Liver (tissue), 9 donors: ENCODE data around the gene LSM3. TPM values are rescaled to one million over a fixed set of nuclear protein-coding genes. Genes with fewer than 3 reads are reported as not detected.

Experiments
- DNase-seq: peaks from one replicate; pipeline ENCODE4 v3.0.0-alpha.2; 2017; ENCODE audit warnings: low spot score
- H3K27ac ChIP-seq, 2 donors: one replicate each; pipeline ENCODE4 v1.7.0; 2013; ENCODE audit warnings: inconsistent platforms in 2 of 2, low read length in 2 of 2, control low read depth in 1 of 2, low read depth in 1 of 2, mild to moderate bottlenecking in 1 of 2
- H3K27me3 ChIP-seq, 4 donors: one replicate each; pipeline versions ENCODE4 v1.6.1 to v1.7.0; 2013; ENCODE audit warnings: low read length in 3 of 4, inconsistent platforms in 1 of 4, mild to moderate bottlenecking in 1 of 4, moderate library complexity in 1 of 4; ENCODE audit not compliant: control insufficient read depth in 4 of 4, insufficient read depth in 4 of 4
- H3K36me3 ChIP-seq, 4 donors: one replicate each; pipeline versions ENCODE4 v1.6.1 to v1.7.0; 2013; ENCODE audit warnings: low read length in 3 of 4, mild to moderate bottlenecking in 3 of 4, low read depth in 1 of 4, moderate library complexity in 1 of 4; ENCODE audit not compliant: control insufficient read depth in 4 of 4, insufficient read depth in 3 of 4
- H3K4me1 ChIP-seq, 4 donors: one replicate each; pipeline versions ENCODE4 v1.6.1 to v1.7.0; 2013; ENCODE audit warnings: low read length in 3 of 4, mild to moderate bottlenecking in 3 of 4, moderate library complexity in 1 of 4; ENCODE audit not compliant: control insufficient read depth in 4 of 4, insufficient read depth in 4 of 4
- H3K4me3 ChIP-seq, 3 donors: one replicate each; pipeline versions ENCODE4 v1.6.1 to v1.7.0; 2013; ENCODE audit warnings: low read length in 3 of 3, control low read depth in 1 of 3, low read depth in 1 of 3, mild to moderate bottlenecking in 1 of 3
- H3K9ac ChIP-seq, 2 donors: one replicate each; pipeline ENCODE4 v1.7.0; 2013; ENCODE audit warnings: low read length in 2 of 2, mild to moderate bottlenecking in 2 of 2, moderate library complexity in 2 of 2, control low read depth in 1 of 2, low read depth in 1 of 2
- H3K9me3 ChIP-seq, 4 donors: one replicate each; pipeline versions ENCODE4 v1.6.1 to v1.7.0; 2013; ENCODE audit warnings: low read length in 3 of 4; ENCODE audit not compliant: control insufficient read depth in 4 of 4
- ATF3 ChIP-seq: IDR thresholded peaks from 2 replicates; pipeline ENCODE4 v1.6.1; 2016; ENCODE audit warnings: antibody characterized with exemption
- CTCF ChIP-seq: fragments of 150-350 bp; IDR thresholded peaks from 2 replicates; pipeline ENCODE4 v1.5.1; 2017; ENCODE audit warnings: improper control_type of control experiment, low read depth, low read length; ENCODE audit not compliant: missing input control
- EGR1 ChIP-seq, 2 donors: IDR thresholded peaks; 2 replicates each; pipeline ENCODE4 v1.6.1; 2016 to 2018; ENCODE audit warnings: antibody characterized with exemption in 2 of 2, low read depth in 2 of 2
- FOXA1 ChIP-seq: IDR thresholded peaks from 2 replicates; pipeline ENCODE4 v1.6.1; 2016; ENCODE audit warnings: antibody characterized with exemption
- FOXA2 ChIP-seq: IDR thresholded peaks from 2 replicates; pipeline ENCODE4 v1.6.1; 2016; ENCODE audit warnings: antibody characterized with exemption
- GABPA ChIP-seq, 2 donors: IDR thresholded peaks in 1 of 2; conservative IDR thresholded peaks in 1 of 2; 2 replicates each; pipeline ENCODE4 v1.6.1; 2016; ENCODE audit warnings: antibody characterized with exemption in 2 of 2, mild to moderate bottlenecking in 1 of 2, moderate library complexity in 1 of 2
- HNF4A ChIP-seq, 2 donors: conservative IDR thresholded peaks; 2 replicates each; pipeline ENCODE4 v1.6.1; 2016; ENCODE audit warnings: antibody characterized with exemption in 2 of 2, mild to moderate bottlenecking in 2 of 2
- HNF4G ChIP-seq: IDR thresholded peaks from 2 replicates; pipeline ENCODE4 v1.6.1; 2016; ENCODE audit warnings: antibody characterized with exemption
- JUND ChIP-seq, 2 donors: IDR thresholded peaks; 2 replicates each; pipeline ENCODE4 v1.6.1; 2016; ENCODE audit warnings: antibody characterized with exemption in 2 of 2
- MAX ChIP-seq: IDR thresholded peaks from 2 replicates; pipeline ENCODE4 v1.6.1; 2016; ENCODE audit warnings: antibody characterized with exemption
- NR2F2 ChIP-seq: IDR thresholded peaks from 2 replicates; pipeline ENCODE4 v1.6.1; 2016; ENCODE audit warnings: antibody characterized with exemption
- RAD21 ChIP-seq, 2 donors: IDR thresholded peaks; 2 replicates each; pipeline ENCODE4 v1.6.1; 2016; ENCODE audit warnings: antibody characterized with exemption in 2 of 2, mild to moderate bottlenecking in 2 of 2
- REST ChIP-seq: IDR thresholded peaks from 2 replicates; pipeline ENCODE4 v1.6.1; 2016; ENCODE audit warnings: antibody characterized with exemption, mild to moderate bottlenecking
- RXRA ChIP-seq, 2 donors: IDR thresholded peaks; 2 replicates each; pipeline ENCODE4 v1.6.1; 2017 to 2018; ENCODE audit warnings: antibody characterized with exemption in 2 of 2, mild to moderate bottlenecking in 1 of 2
- SP1 ChIP-seq: IDR thresholded peaks from 2 replicates; pipeline ENCODE4 v1.6.1; 2018; ENCODE audit warnings: antibody characterized with exemption, mild to moderate bottlenecking
- TAF1 ChIP-seq: conservative IDR thresholded peaks from 2 replicates; pipeline ENCODE4 v1.6.1; 2016; ENCODE audit warnings: antibody characterized with exemption, mild to moderate bottlenecking
- YY1 ChIP-seq: IDR thresholded peaks from 2 replicates; pipeline ENCODE4 v1.6.1; 2016; ENCODE audit warnings: antibody characterized with exemption, mild to moderate bottlenecking
- ZBTB33 ChIP-seq: IDR thresholded peaks from 2 replicates; pipeline ENCODE4 v1.6.1; 2016; ENCODE audit warnings: antibody characterized with exemption
- WGBS: extraction: QIAGEN DNeasy Blood & Tissue Kit; methylation state at CpG from one replicate; pipeline ENCODE4 v1.1.7; 2013; 5-methylcytosine and 5-hydroxymethylcytosine counted together
- polyA plus RNA-seq, 2 donors: library from polyadenylated mRNA; stranded (reverse) in 1 of 2; unstranded in 1 of 2; fragments of 200-250 nt in 1 of 2; fragments of >200 nt in 1 of 2; fragmentation: Nextera tagmentation in 1 of 2; extraction: Ambion mirVana in 1 of 2; gene quantifications; one replicate each; pipeline versions ENCODE4 v1.2.1 to v1.2.3, GENCODE V29; 2013 to 2015
- total RNA-seq, 2 donors: library from RNA; depleted of rRNA; stranded (reverse); fragments of >200 nt; gene quantifications; one replicate each; pipeline ENCODE4 v1.2.3, GENCODE V29; 2014
- donor health status: healthy.
- donor health status: healthy.
- donor health status: healthy.
- donor health status: healthy.
- donor health status: healthy.

LSM3 gene
- total and polyA plus RNA-seq, 4 donors = 3.7 to 17.0 (median 5.0) TPM

- TF ChIP-seq REST (no peak), HNF4A (conservative IDR thresholded peaks at IDR 0.05) (no peak), JUND (IDR thresholded peaks at IDR 0.05) (no peak), RAD21 (IDR thresholded peaks at IDR 0.05) (no peak), ZBTB33 (no peak), NR2F2 (no peak), HNF4G (no peak)
These were observed 19.2 kb upstream of the LSM3 start (continued) for GRCh38 chr3:14159426-14159825.

- 91% methylated on average over 2 of the region's 2 CpGs for WGBS
- TF ChIP-seq FOXA2 = no peak
- TF ChIP-seq ATF3 = no peak
- no peak for TF ChIP-seq RXRA (IDR thresholded peaks at IDR 0.05)
- no peak for TF ChIP-seq HNF4G
- no peak for TF ChIP-seq MAX
- TF ChIP-seq RAD21 (IDR thresholded peaks at IDR 0.05) = no peak
- TF ChIP-seq FOXA1 = no peak
- TF ChIP-seq CTCF = no peak
- no peak for TF ChIP-seq EGR1 (IDR thresholded peaks at IDR 0.05; ENCODE audit: low read depth in 2 of 2)
- no peak for TF ChIP-seq YY1
- TF ChIP-seq NR2F2 = no peak
- no peak for TF ChIP-seq GABPA (IDR thresholded peaks at IDR 0.05 in 1 of 2, conservative IDR thresholded peaks at IDR 0.05 in 1 of 2)
- no peak for TF ChIP-seq TAF1
- no peak for TF ChIP-seq SP1
- no peak for TF ChIP-seq ZBTB33
- TF ChIP-seq HNF4A (conservative IDR thresholded peaks at IDR 0.05) = no peak
- TF ChIP-seq JUND (IDR thresholded peaks at IDR 0.05) = no peak
- no peak for TF ChIP-seq REST
These were observed 17.3 kb upstream of the LSM3 start for GRCh38 chr3:14161282-14161681.

More at GRCh38 chr3:14161282-14161681, 17.3 kb upstream of the LSM3 start:
- H3K4me1 ChIP-seq = no peaks in the 10 kb centered on the region
- no peak overlapping the region for H3K4me3 ChIP-seq
- no peak overlapping the region for H3K27ac ChIP-seq
- H3K9ac ChIP-seq = no peak overlapping the region
- H3K9me3 ChIP-seq = peaks cover 0 to 7% (median 2%) of the 10 kb centered on the region in 4 donors
- no peaks in the 10 kb centered on the region for H3K27me3 ChIP-seq
- DNase-seq = no peak
- H3K36me3 ChIP-seq = peaks cover 19 to 96% (median 85%) of the 10 kb centered on the region in 4 donors
